ENCODE measurements around the gene TOP1.

TOP1 gene

GRCh38 chr20:41137614-41138474 is 109.2 kb downstream of the TOP1 start:
- H3K9me3 ChIP-seq (ENCODE audit: severe bottlenecking) = no peaks in the 10 kb centered on the region
- H3K27ac ChIP-seq (ENCODE audit: poor library complexity, severe bottlenecking) = peak overlapping the region; percentile 67
- ATAC-seq (ENCODE audit: low read depth) (peak; percentile 1; the same call in 2 of the 3 replicates), DNase-seq (ENCODE audit: low spot score) (peak; percentile 95)
- H3K36me3 ChIP-seq (ENCODE audit: low read depth) = peaks cover 18% of the 10 kb centered on the region
- H3K27me3 ChIP-seq (ENCODE audit: insufficient read depth, poor library complexity, severe bottlenecking) = no peaks in the 10 kb centered on the region
- peaks cover 18% of the 10 kb centered on the region for H3K4me1 ChIP-seq (ENCODE audit: insufficient read depth, poor library complexity, severe bottlenecking)
- peak overlapping the region; percentile 83 for H3K4me3 ChIP-seq (ENCODE audit: severe bottlenecking)
- TF ChIP-seq CTCF (IDR thresholded peaks at IDR 0.05; ENCODE audit: poor library complexity, severe bottlenecking) = no peak

- no peak for ATAC-seq (ENCODE audit: low read depth)
- Histone ChIP-seq H3K4me3 (ENCODE audit: severe bottlenecking) (peak overlapping the region; percentile 83), H3K9me3 (ENCODE audit: severe bottlenecking) (no peaks in the 10 kb centered on the region), H3K27ac (ENCODE audit: poor library complexity, severe bottlenecking) (peak overlapping the region; percentile 67), H3K27me3 (ENCODE audit: insufficient read depth, poor library complexity, severe bottlenecking) (no peaks in the 10 kb centered on the region), H3K4me1 (ENCODE audit: insufficient read depth, poor library complexity, severe bottlenecking) (peaks cover 17% of the 10 kb centered on the region), H3K36me3 (ENCODE audit: low read depth) (peaks cover 19% of the 10 kb centered on the region)
- TF ChIP-seq CTCF (IDR thresholded peaks at IDR 0.05; ENCODE audit: poor library complexity, severe bottlenecking) = no peak
- DNase-seq (ENCODE audit: low spot score) = peak; percentile 80
Observed at GRCh38 chr20:41138475-41139226, 110.0 kb downstream of the TOP1 start.

- no peak for TF ChIP-seq CTCF (IDR thresholded peaks at IDR 0.05; ENCODE audit: poor library complexity, severe bottlenecking)
- ATAC-seq (ENCODE audit: low read depth) (no peak), DNase-seq (ENCODE audit: low spot score) (peak; percentile 40)
- Histone ChIP-seq H3K36me3 (ENCODE audit: low read depth) (peaks cover 27% of the 10 kb centered on the region), H3K4me3 (ENCODE audit: severe bottlenecking) (no peak overlapping the region), H3K4me1 (ENCODE audit: insufficient read depth, poor library complexity, severe bottlenecking) (peaks cover 9% of the 10 kb centered on the region), H3K9me3 (ENCODE audit: severe bottlenecking) (no peaks in the 10 kb centered on the region), H3K27me3 (ENCODE audit: insufficient read depth, poor library complexity, severe bottlenecking) (no peaks in the 10 kb centered on the region), H3K27ac (ENCODE audit: poor library complexity, severe bottlenecking) (peak overlapping the region; percentile 67)
Observed at GRCh38 chr20:41139227-41140093, 110.8 kb downstream of the TOP1 start.

GRCh38 chr20:41140226-41141133 is 111.9 kb downstream of the TOP1 start:
- H3K27ac ChIP-seq (ENCODE audit: poor library complexity, severe bottlenecking) = no peak overlapping the region

More at GRCh38 chr20:41140226-41141133, 111.9 kb downstream of the TOP1 start:
- H3K4me1 ChIP-seq (ENCODE audit: insufficient read depth, poor library complexity, severe bottlenecking) = peaks cover 9% of the 10 kb centered on the region
- H3K36me3 ChIP-seq (ENCODE audit: low read depth) = peaks cover 27% of the 10 kb centered on the region
- H3K27me3 ChIP-seq (ENCODE audit: insufficient read depth, poor library complexity, severe bottlenecking) = no peaks in the 10 kb centered on the region
- DNase-seq (ENCODE audit: low spot score) (peak; percentile 70), ATAC-seq (ENCODE audit: low read depth) (no peak)
- H3K9me3 ChIP-seq (ENCODE audit: severe bottlenecking) = no peaks in the 10 kb centered on the region
- H3K4me3 ChIP-seq (ENCODE audit: severe bottlenecking) = no peak overlapping the region
- no peak for TF ChIP-seq CTCF (IDR thresholded peaks at IDR 0.05; ENCODE audit: poor library complexity, severe bottlenecking)
